ENCODE data around the gene THOC5. TPM values are rescaled to one million over a fixed set of nuclear protein-coding genes. Genes with fewer than 3 reads are reported as not detected.

THOC5 gene
- total RNA-seq, 1 donor from 2014 or later: 44.8 TPM

DNA sequence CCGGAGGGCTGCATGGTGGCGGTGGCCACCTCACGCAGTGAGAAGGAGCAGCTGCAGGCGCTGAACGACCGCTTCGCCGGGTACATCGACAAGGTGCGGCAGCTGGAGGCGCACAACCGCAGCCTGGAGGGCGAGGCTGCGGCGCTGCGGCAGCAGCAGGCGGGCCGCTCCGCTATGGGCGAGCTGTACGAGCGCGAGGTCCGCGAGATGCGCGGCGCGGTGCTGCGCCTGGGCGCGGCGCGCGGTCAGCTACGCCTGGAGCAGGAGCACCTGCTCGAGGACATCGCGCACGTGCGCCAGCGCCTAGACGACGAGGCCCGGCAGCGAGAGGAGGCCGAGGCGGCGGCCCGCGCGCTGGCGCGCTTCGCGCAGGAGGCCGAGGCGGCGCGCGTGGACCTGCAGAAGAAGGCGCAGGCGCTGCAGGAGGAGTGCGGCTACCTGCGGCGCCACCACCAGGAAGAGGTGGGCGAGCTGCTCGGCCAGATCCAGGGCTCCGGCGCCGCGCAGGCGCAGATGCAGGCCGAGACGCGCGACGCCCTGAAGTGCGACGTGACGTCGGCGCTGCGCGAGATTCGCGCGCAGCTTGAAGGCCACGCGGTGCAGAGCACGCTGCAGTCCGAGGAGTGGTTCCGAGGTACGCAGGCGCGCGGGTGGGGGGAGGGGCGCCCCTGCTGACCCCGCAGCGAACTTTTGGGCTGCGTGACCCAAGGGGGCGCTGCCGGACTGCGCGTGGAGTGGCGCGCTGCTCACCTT, 72.9 kb downstream of the THOC5 start:
- Mint-ChIP-seq H3K36me3 (no peaks in the 10 kb centered on the region), H3K4me3 (peak overlapping the region; percentile 63), H3K4me1 (peaks cover 24% of the 10 kb centered on the region), H3K9me3 (no peaks in the 10 kb centered on the region), H3K27ac (no peak overlapping the region), H3K27me3 (ENCODE audit: low read depth) (peaks cover 71% of the 10 kb centered on the region)
- DNase-seq (ENCODE audit: low spot score in 2 of 2, unreplicated experiment in 2 of 2): peak in 1 of 2 experiments; percentile 57
- TF ChIP-seq, protein P1, sequence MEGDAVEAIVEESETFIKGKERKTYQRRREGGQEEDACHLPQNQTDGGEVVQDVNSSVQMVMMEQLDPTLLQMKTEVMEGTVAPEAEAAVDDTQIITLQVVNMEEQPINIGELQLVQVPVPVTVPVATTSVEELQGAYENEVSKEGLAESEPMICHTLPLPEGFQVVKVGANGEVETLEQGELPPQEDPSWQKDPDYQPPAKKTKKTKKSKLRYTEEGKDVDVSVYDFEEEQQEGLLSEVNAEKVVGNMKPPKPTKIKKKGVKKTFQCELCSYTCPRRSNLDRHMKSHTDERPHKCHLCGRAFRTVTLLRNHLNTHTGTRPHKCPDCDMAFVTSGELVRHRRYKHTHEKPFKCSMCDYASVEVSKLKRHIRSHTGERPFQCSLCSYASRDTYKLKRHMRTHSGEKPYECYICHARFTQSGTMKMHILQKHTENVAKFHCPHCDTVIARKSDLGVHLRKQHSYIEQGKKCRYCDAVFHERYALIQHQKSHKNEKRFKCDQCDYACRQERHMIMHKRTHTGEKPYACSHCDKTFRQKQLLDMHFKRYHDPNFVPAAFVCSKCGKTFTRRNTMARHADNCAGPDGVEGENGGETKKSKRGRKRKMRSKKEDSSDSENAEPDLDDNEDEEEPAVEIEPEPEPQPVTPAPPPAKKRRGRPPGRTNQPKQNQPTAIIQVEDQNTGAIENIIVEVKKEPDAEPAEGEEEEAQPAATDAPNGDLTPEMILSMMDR (IDR thresholded peaks at IDR 0.05; ENCODE audit: unreplicated experiment): no peak

DNA sequence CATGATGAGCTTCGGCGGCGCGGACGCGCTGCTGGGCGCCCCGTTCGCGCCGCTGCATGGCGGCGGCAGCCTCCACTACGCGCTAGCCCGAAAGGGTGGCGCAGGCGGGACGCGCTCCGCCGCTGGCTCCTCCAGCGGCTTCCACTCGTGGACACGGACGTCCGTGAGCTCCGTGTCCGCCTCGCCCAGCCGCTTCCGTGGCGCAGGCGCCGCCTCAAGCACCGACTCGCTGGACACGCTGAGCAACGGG, 73.4 kb downstream of the THOC5 start:
- Mint-ChIP-seq H3K36me3 (no peaks in the 10 kb centered on the region), H3K27ac (no peak overlapping the region), H3K4me1 (peaks cover 24% of the 10 kb centered on the region), H3K27me3 (ENCODE audit: low read depth) (peaks cover 76% of the 10 kb centered on the region), H3K9me3 (no peaks in the 10 kb centered on the region), H3K4me3 (no peak overlapping the region)
- TF ChIP-seq, protein P1 (IDR thresholded peaks at IDR 0.05; ENCODE audit: unreplicated experiment): no peak
- DNase-seq (ENCODE audit: low spot score in 2 of 2, unreplicated experiment in 2 of 2): no peak

DNA sequence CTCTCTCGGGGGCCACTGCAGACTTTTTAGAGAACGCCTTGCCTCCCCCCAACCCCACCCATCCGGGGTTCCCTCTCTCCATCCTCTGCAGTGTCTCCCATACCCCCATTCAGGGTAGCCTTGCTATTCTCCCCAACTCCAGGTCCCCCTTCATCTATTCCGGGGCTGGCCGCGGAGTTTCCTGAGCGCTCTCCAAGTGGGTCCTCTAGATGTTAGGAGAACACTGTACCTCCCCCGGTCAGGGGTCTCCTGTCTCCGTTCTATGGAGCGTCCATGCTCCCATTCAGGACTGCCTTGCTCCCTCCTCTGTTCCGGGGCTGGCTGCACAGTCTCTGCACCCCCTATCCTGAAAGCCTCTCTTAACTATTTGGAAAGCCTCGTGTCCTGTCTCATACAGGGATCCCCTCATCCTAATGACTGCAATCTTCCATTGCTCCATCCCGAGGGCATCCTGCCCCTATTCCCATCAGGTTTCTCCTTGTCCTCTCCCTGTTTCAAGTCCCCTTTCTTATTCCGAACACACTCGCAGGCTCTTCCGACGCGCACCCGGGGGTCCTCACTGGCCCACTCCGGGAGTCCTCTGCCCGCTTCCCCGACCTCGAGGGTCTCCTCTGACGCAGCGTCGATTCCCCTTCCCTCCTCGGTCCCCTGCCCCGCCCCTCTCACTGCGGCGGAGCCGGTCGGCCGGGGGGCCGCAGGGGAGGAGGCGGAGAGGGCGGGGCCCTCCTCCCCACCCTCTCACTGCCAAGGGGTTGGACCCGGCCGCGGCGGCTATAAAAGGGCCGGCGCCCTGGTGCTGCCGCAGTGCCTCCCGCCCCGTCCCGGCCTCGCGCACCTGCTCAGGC, 73.9 kb downstream of the THOC5 start, which contains the start of gene NEFH:
Gene NEFH, plus strand, starts transcription at position 802 of the 845 bp plus-strand sequence. CDS start 45 bp downstream, outside the sequence.
- H3K9me3 Mint-ChIP-seq: no peaks in the 10 kb centered on the region
- TF ChIP-seq, protein P1 (IDR thresholded peaks at IDR 0.05; ENCODE audit: unreplicated experiment): no peak
- H3K27ac Mint-ChIP-seq: no peak within 1 kb of the TSS
- H3K4me1 Mint-ChIP-seq: peaks cover 24% of the 10 kb centered on the region
- H3K4me3 Mint-ChIP-seq: peak within 1 kb of the TSS; percentile 50
- H3K36me3 Mint-ChIP-seq: no peaks in the 10 kb centered on the region
- no peak for DNase-seq (ENCODE audit: low spot score in 2 of 2, unreplicated experiment in 2 of 2)
- H3K27me3 Mint-ChIP-seq (ENCODE audit: low read depth): peaks cover 78% of the 10 kb centered on the region

DNA sequence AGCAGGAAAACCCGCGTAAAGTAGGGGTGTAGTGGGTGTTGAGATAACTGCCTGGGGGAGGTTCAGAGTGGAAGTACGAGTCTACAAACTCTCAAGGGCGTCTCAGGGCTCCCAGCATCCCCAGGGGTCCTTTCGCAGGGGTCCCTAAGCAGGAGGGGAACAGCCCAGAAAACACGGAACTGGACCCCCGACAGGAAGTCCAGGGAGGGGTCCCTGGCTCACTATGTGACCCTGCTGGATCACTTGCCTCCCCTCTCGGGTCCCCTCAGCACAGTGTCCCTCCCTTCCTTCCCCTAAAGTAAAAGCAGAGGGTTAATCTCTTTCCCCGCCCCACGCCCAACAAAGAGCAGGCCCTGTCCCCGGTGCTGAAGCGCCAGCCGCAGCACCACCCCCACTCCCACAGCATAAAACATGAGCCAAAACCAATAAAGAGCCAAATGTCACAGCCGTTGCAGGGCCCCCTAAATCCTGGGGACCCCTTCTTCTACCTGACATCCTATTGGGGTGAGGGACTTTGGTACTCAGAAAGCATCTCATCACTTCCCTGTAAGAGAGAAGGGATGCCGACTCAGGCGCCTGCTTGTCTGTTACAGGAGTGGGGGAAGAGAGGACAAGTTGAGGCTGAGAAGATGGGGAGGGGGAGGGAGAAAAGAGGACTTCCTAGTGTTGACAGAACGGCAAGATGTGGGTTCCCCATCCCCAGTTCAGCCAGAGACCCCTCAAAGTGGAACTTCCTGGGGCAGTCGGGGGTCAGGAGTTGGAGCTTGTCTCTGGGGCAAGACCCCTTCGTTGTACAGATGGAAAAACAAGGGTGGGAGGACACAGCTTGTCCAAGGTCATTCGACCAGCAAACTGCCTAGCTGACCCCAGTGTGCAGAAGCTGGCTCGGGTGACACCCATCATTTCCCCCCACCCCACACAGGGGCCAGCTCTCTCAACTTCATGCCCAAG, 75.0 kb downstream of the THOC5 start:
- H3K4me3 Mint-ChIP-seq: peak overlapping the region; percentile 24
- H3K9me3 Mint-ChIP-seq: no peaks in the 10 kb centered on the region
- peaks cover 87% of the 10 kb centered on the region for H3K27me3 Mint-ChIP-seq (ENCODE audit: low read depth)
- DNase-seq (ENCODE audit: low spot score in 2 of 2, unreplicated experiment in 2 of 2): peak in 1 of 2 experiments; percentile 56
- H3K4me1 Mint-ChIP-seq: peaks cover 24% of the 10 kb centered on the region
- H3K27ac Mint-ChIP-seq: no peak overlapping the region
- TF ChIP-seq, protein P1 (IDR thresholded peaks at IDR 0.05; ENCODE audit: unreplicated experiment): no peak
- no peaks in the 10 kb centered on the region for H3K36me3 Mint-ChIP-seq

DNA sequence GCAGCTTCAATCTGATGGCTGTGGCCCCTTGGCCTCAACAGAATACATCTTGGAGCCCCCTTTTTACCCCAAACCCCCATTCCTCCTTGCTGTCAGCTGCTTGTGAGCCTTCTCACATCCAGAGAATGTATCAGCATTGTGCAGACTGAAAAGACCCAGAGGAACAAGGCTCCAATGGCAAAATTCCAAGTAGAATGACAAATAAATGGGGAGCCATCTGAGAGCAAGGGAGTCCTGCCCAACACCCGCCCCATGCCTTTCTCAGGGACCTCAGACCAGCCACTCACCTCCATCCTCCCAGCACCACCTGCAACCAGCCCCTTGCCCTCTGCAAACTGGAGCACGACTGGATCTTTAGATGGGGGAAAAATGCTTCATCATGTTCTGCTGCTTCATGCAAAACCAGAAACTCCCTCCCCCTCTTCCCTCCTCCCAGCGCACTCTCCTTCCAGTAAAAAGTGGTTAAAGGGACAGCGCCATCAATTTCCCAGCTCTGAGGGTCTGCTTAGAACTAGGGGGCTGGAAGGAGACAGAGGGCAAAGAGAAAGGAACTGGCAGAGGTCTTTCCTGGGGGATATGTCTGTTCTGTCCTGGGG, 75.7 kb downstream of the THOC5 start:
- Mint-ChIP-seq H3K4me1 (peaks cover 24% of the 10 kb centered on the region), H3K27ac (no peak overlapping the region), H3K36me3 (no peaks in the 10 kb centered on the region), H3K27me3 (ENCODE audit: low read depth) (peaks cover 90% of the 10 kb centered on the region), H3K9me3 (no peaks in the 10 kb centered on the region), H3K4me3 (peak overlapping the region; percentile 13)
- TF ChIP-seq, protein P1 (IDR thresholded peaks at IDR 0.05; ENCODE audit: unreplicated experiment): no peak
- DNase-seq (ENCODE audit: low spot score in 2 of 2, unreplicated experiment in 2 of 2): no peak
